Neural cell (in vitro differentiated cells): ENCODE results near the gene L3MBTL4. TPM values are rescaled to one million over a fixed set of nuclear protein-coding genes. Genes with fewer than 3 reads are reported as not detected.

Experiments
- H2AFZ ChIP-seq: fragments of 200-600, 300-800 bp; sonication (generic), shearing (Covaris generic); 2 replicates; pipeline ENCODE4 v1.6.0; 2014; ENCODE audit warnings: low read depth, mild to moderate bottlenecking, antibody characterized with exemption, low read length, moderate library complexity
- H3F3A ChIP-seq: fragments of 200-600 bp; shearing (Covaris generic); 2 replicates; pipeline ENCODE4 v1.6.1; 2016; ENCODE audit warnings: mild to moderate bottlenecking, moderate library complexity, mixed read lengths, antibody characterized with exemption, low read length; ENCODE audit not compliant: insufficient read depth, poor library complexity, severe bottlenecking
- H3K27ac ChIP-seq: fragments of 200-600, 300-800 bp; sonication (generic), shearing (Covaris generic); 2 replicates; pipeline ENCODE4 v1.5.1; 2014; ENCODE audit warnings: mild to moderate bottlenecking, low read length, moderate library complexity
- H3K27me3 ChIP-seq: fragments of 300-800, 200-600 bp; sonication (generic), shearing (Covaris generic); 2 replicates; pipeline ENCODE4 v1.6.0; 2014; ENCODE audit warnings: mild to moderate bottlenecking, low read depth, low read length, moderate library complexity; ENCODE audit not compliant: insufficient read depth
- H3K36me3 ChIP-seq: fragments of 300-800, 200-600 bp; sonication (generic), shearing (Covaris generic); 2 replicates; pipeline ENCODE4 v1.5.1; 2014; ENCODE audit warnings: mild to moderate bottlenecking, antibody characterized with exemption, low read length, moderate library complexity; ENCODE audit not compliant: insufficient read depth
- H3K4me2 ChIP-seq: fragments of 300-800, 200-600 bp; sonication (generic), shearing (Covaris generic); 2 replicates; pipeline ENCODE4 v1.6.0; 2014; ENCODE audit warnings: mild to moderate bottlenecking, low read length
- H3K4me3 ChIP-seq: fragments of 300-800, 200-600 bp; sonication (generic), shearing (Covaris generic); 2 replicates; pipeline ENCODE4 v1.5.1; 2014; ENCODE audit warnings: mild to moderate bottlenecking, low read length, moderate library complexity
- H3K79me2 ChIP-seq: fragments of 200-600 bp; shearing (Covaris generic); replicated peaks from 2 replicates; pipeline ENCODE4 v1.6.0; 2014; ENCODE audit warnings: mild to moderate bottlenecking, low read length, moderate library complexity; ENCODE audit not compliant: insufficient read depth
- H3K9ac ChIP-seq: fragments of 300-800, 200-600 bp; sonication (generic), shearing (Covaris generic); 2 replicates; pipeline ENCODE4 v1.6.1; 2016; ENCODE audit warnings: mild to moderate bottlenecking, low read length, mixed read lengths
- H3K9me2 ChIP-seq: fragments of 200-600 bp; shearing (Covaris generic); 2 replicates; pipeline ENCODE4 v1.6.1; 2016; ENCODE audit warnings: mild to moderate bottlenecking, low read length, mixed read lengths; ENCODE audit not compliant: insufficient read depth
- H3K9me3 ChIP-seq: fragments of 200-600, 300-800 bp; sonication (generic), shearing (Covaris generic); 2 replicates; pipeline ENCODE4 v1.6.1; 2016; ENCODE audit warnings: mild to moderate bottlenecking, mixed run types, low read length, moderate library complexity, mixed read lengths
- H4K20me1 ChIP-seq: fragments of 200-600 bp; shearing (Covaris generic); 2 replicates; pipeline ENCODE4 v1.6.1; 2016; ENCODE audit warnings: mild to moderate bottlenecking, mixed run types; ENCODE audit not compliant: insufficient read depth
- CTCF ChIP-seq: fragments of 450-650 bp; IDR thresholded peaks from 2 replicates; pipeline ENCODE4 v1.5.1; 2014; ENCODE audit warnings: antibody characterized with exemption, mild to moderate bottlenecking, moderate library complexity; ENCODE audit not compliant: poor library complexity, severe bottlenecking
- EP300 ChIP-seq: fragments of 450-650 bp; conservative IDR thresholded peaks from 2 replicates; pipeline ENCODE4 v1.6.1; 2014; ENCODE audit warnings: antibody characterized with exemption, mild to moderate bottlenecking, moderate library complexity; ENCODE audit not compliant: poor library complexity, severe bottlenecking
- EZH2 ChIP-seq: fragments of 200-600, 300-800 bp; shearing (Covaris generic), sonication (generic); IDR thresholded peaks from 2 replicates; pipeline ENCODE4 v1.6.1; 2014; ENCODE audit warnings: antibody characterized with exemption, low read length, borderline replicate concordance, mild to moderate bottlenecking; ENCODE audit not compliant: insufficient read depth, poor library complexity, severe bottlenecking
- MXI1 ChIP-seq: fragments of 450-650 bp; conservative IDR thresholded peaks from 2 replicates; pipeline ENCODE4 v1.6.1; 2014; ENCODE audit warnings: antibody characterized with exemption, mild to moderate bottlenecking; ENCODE audit not compliant: poor library complexity, severe bottlenecking
- POLR2AphosphoS5 ChIP-seq: IDR thresholded peaks from 2 replicates; pipeline ENCODE4 v1.6.1; 2012
- RAD21 ChIP-seq: fragments of 450-650 bp; conservative IDR thresholded peaks from 2 replicates; pipeline ENCODE4 v1.6.1; 2014; ENCODE audit warnings: antibody characterized with exemption, mild to moderate bottlenecking, moderate library complexity
- SMC3 ChIP-seq: fragments of 450-650 bp; conservative IDR thresholded peaks from 2 replicates; pipeline ENCODE4 v1.6.1; 2014; ENCODE audit warnings: antibody characterized with exemption, mild to moderate bottlenecking, moderate library complexity; ENCODE audit not compliant: poor library complexity
- TAF1 ChIP-seq: IDR thresholded peaks from 2 replicates; pipeline ENCODE4 v1.6.1; 2012; ENCODE audit warnings: low read depth
- polyA plus RNA-seq: library from polyadenylated mRNA; depleted of rRNA; stranded (reverse); fragments of >200 nt; gene quantifications from 2 replicates; pipeline ENCODE4 v1.2.3, GENCODE V29; 2014
- TF ChIP-seq, protein P1 (sequence below): IDR thresholded peaks from 2 replicates; pipeline ENCODE4 v1.6.1; 2012; ENCODE audit warnings: borderline replicate concordance

Gene L3MBTL4
- polyA plus RNA-seq, 1 donor from 2014 or later = 0.90 TPM

GRCh38 chr18:6001867-6002266 is 412.8 kb downstream of the L3MBTL4 start:
- H2AFZ ChIP-seq = no peak overlapping the region
- no peaks in the 10 kb centered on the region for H3K9me3 ChIP-seq
- H3K4me3 ChIP-seq = no peak overlapping the region
- no peak for TF ChIP-seq EP300
- no peak for TF ChIP-seq RAD21
- TF ChIP-seq EZH2 = no peak
- TF ChIP-seq POLR2AphosphoS5 = no peak
- no peak for TF ChIP-seq SMC3
- TF ChIP-seq TAF1 = no peak
- TF ChIP-seq, protein P1, sequence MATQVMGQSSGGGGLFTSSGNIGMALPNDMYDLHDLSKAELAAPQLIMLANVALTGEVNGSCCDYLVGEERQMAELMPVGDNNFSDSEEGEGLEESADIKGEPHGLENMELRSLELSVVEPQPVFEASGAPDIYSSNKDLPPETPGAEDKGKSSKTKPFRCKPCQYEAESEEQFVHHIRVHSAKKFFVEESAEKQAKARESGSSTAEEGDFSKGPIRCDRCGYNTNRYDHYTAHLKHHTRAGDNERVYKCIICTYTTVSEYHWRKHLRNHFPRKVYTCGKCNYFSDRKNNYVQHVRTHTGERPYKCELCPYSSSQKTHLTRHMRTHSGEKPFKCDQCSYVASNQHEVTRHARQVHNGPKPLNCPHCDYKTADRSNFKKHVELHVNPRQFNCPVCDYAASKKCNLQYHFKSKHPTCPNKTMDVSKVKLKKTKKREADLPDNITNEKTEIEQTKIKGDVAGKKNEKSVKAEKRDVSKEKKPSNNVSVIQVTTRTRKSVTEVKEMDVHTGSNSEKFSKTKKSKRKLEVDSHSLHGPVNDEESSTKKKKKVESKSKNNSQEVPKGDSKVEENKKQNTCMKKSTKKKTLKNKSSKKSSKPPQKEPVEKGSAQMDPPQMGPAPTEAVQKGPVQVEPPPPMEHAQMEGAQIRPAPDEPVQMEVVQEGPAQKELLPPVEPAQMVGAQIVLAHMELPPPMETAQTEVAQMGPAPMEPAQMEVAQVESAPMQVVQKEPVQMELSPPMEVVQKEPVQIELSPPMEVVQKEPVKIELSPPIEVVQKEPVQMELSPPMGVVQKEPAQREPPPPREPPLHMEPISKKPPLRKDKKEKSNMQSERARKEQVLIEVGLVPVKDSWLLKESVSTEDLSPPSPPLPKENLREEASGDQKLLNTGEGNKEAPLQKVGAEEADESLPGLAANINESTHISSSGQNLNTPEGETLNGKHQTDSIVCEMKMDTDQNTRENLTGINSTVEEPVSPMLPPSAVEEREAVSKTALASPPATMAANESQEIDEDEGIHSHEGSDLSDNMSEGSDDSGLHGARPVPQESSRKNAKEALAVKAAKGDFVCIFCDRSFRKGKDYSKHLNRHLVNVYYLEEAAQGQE = no peak
- no peak for TF ChIP-seq MXI1
- TF ChIP-seq CTCF = no peak
- no peaks in the 10 kb centered on the region for H3K79me2 ChIP-seq
- H3K9me2 ChIP-seq = no peaks in the 10 kb centered on the region
- H4K20me1 ChIP-seq = no peaks in the 10 kb centered on the region
- H3K27me3 ChIP-seq = no peaks in the 10 kb centered on the region
- H3K4me2 ChIP-seq = no peak overlapping the region
- H3F3A ChIP-seq = no peaks in the 10 kb centered on the region
- H3K36me3 ChIP-seq = no peaks in the 10 kb centered on the region
- no peak overlapping the region for H3K9ac ChIP-seq
- H3K27ac ChIP-seq = no peak overlapping the region

DNA sequence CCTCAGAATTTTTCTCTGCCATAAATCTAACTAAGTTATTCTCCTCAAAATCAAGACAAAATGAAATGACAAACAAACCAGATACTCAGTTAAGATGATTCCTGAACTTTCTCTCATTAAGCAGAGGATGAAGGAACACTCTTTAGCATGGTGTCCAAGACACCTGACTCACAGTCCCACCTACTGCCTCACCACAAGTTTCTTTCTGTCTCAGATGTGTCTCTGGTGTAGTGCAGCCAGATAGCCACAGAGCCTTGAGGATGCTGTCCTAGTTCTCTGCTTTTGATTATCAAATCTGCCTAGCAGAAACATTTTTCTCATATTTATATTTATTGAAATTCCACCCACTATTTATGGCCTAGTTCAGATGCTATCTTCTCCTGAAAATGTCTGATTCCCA is 415.8 kb downstream of the L3MBTL4 start:
- H4K20me1 ChIP-seq = no peaks in the 10 kb centered on the region
- no peak overlapping the region for H3K4me3 ChIP-seq
- no peaks in the 10 kb centered on the region for H3K79me2 ChIP-seq
- H3K27ac ChIP-seq = no peak overlapping the region
- no peaks in the 10 kb centered on the region for H3K27me3 ChIP-seq
- no peaks in the 10 kb centered on the region for H3F3A ChIP-seq
- H3K9me3 ChIP-seq = no peaks in the 10 kb centered on the region
- H3K9ac ChIP-seq = no peak overlapping the region
- no peak for TF ChIP-seq RAD21
- TF ChIP-seq POLR2AphosphoS5 = no peak
- no peak for TF ChIP-seq SMC3
- TF ChIP-seq CTCF = no peak
- TF ChIP-seq EP300 = no peak
- no peak for TF ChIP-seq TAF1
- no peak for TF ChIP-seq EZH2
- TF ChIP-seq, protein P1 = no peak
- TF ChIP-seq MXI1 = no peak
- H3K9me2 ChIP-seq = no peaks in the 10 kb centered on the region
- no peak overlapping the region for H2AFZ ChIP-seq
- H3K4me2 ChIP-seq = no peak overlapping the region
- H3K36me3 ChIP-seq = no peaks in the 10 kb centered on the region
